Left lung (tissue), 10 donors: ENCODE data around the gene TGM6. TPM values are rescaled to one million over a fixed set of nuclear protein-coding genes. Genes with fewer than 3 reads are reported as not detected.

Experiments
- ATAC-seq: fragments of 200-7000 bp; cut with Tn5 transposase; one replicate; pipeline ENCODE4 v1.9.1; 2020; ENCODE audit warnings: moderate library complexity
- DNase-seq, 4 donors: peaks; one replicate each; pipeline ENCODE4 v3.0.0-alpha.2; 2013 to 2020
- H3K27ac ChIP-seq, 2 donors: fragments of 200-600 bp; sonication (generic) in 1 of 2; one replicate each; pipeline versions ENCODE4 v1.5.0 to v1.8.0; 2020 to 2021
- H3K27me3 ChIP-seq, 2 donors: fragments of 200-600 bp; sonication (generic) in 1 of 2; one replicate each; pipeline versions ENCODE4 v1.5.0 to v1.8.0; 2020 to 2021
- H3K36me3 ChIP-seq, 2 donors: fragments of 200-600 bp; sonication (generic) in 1 of 2; one replicate each; pipeline versions ENCODE4 v1.5.0 to v1.8.0; 2020 to 2021
- H3K4me1 ChIP-seq, 2 donors: fragments of 200-600 bp; one replicate each; pipeline ENCODE4 v1.8.0; 2021
- H3K4me3 ChIP-seq, 2 donors: fragments of 200-600 bp; sonication (generic) in 1 of 2; one replicate each; pipeline versions ENCODE4 v1.5.0 to v1.8.0; 2020 to 2021; ENCODE audit warnings: mild to moderate bottlenecking in 1 of 2
- H3K9me3 ChIP-seq, 2 donors: fragments of 200-600 bp; sonication (generic) in 1 of 2; one replicate each; pipeline versions ENCODE4 v1.5.0 to v1.8.0; 2020 to 2021
- CTCF ChIP-seq, 2 donors: fragments of 200-600 bp; sonication (generic) in 1 of 2; IDR thresholded peaks; one replicate each; pipeline versions ENCODE4 v1.5.0 to v1.8.0; 2021; ENCODE audit warnings: antibody characterized with exemption in 2 of 2
- intact Hi-C, 2 donors: fragments of 100-400 bp; cut with DNase I; formaldehyde crosslinking; loops; one replicate each; pipeline versions ENCODE4 v1.11.2 to v1.14.2; 2022
- polyA plus RNA-seq, 6 donors: library from polyadenylated mRNA; unstranded; fragments of 120-200 nt; gene quantifications; one replicate each; pipeline ENCODE4 v1.2.1, GENCODE V29; 2013; ENCODE audit not compliant: insufficient read length in 6 of 6
- total RNA-seq, 2 donors: library from RNA; stranded (reverse); fragmentation: NEBNext Ultra II Directional; extraction: Animal tissue kit (Norgen Biotek cat#: 25700); gene quantifications; one replicate each; pipeline ENCODE4 v1.2.1, GENCODE V29; 2021
- donor health status: DM: no; HTN: yes; CAD: no.
- donor health status: DM: no; HTN: no; CAD: no.

The TGM6 gene
- total and polyA plus RNA-seq, 8 donors = not detected

- Histone ChIP-seq H3K27ac (no peak overlapping the region), H3K36me3 (peaks cover 7 to 93% of the 10 kb centered on the region in 2 donors), H3K9me3 (no peaks in the 10 kb centered on the region), H3K27me3 (no peaks in the 10 kb centered on the region), H3K4me1 (peaks cover 0 to 4% of the 10 kb centered on the region in 2 donors), H3K4me3 (no peak overlapping the region)
- ATAC-seq (no peak), DNase-seq (no peak)
- intact Hi-C loops = no loop called here
- TF ChIP-seq CTCF (IDR thresholded peaks at IDR 0.05) = no peak
Observed at GRCh38 chr20:2462484-2462883, 81.8 kb downstream of the TGM6 start.

DNA sequence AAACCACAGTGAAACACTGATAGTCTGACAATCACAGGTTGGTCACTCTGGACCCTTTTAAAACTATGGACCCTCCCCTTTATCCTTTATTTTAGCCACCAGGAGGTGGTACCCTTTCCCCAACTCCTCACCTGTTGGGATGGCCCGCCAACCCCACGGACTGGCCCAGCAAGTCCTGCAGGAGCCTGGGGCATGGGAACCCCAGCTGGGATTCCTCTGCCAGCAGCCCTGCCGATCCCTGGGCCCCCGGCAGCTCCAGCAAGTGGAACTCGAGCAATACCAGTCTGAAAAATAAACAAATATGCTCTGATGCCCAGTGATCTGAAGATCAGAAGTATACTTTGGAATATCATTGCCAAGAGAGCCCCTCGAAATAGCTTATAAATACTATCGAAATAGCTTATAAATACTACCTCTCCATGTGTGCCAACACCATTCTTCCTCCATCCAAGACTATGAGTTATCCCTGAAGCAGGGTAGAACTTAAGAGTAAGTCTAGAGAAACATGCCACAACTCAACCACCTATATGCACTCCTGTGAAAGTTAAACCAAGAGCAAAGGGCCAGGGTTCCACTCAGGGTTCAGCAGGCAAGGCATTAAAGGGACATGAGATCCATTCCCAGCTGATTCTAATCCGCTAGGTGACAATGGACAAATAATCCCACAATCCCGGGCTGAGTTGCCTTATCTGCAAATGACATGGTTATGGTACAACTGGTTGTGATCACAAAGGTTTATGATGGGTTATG, 83.1 kb downstream of the TGM6 start:
- Histone ChIP-seq H3K27me3 (no peaks in the 10 kb centered on the region), H3K4me3 (no peak overlapping the region), H3K9me3 (no peaks in the 10 kb centered on the region), H3K4me1 (peaks cover 4 to 15% of the 10 kb centered on the region in 2 donors), H3K27ac (no peak overlapping the region), H3K36me3 (peaks cover 7 to 91% of the 10 kb centered on the region in 2 donors)
- no peak for ATAC-seq
- no peak for TF ChIP-seq CTCF (IDR thresholded peaks at IDR 0.05)
- intact Hi-C loops = no loop called here
- DNase-seq = no peak

- intact Hi-C loops = no loop called here
- no peak for DNase-seq
- peaks cover 10 to 26% of the 10 kb centered on the region in 2 donors for H3K4me1 ChIP-seq
- peaks cover 7 to 78% of the 10 kb centered on the region in 2 donors for H3K36me3 ChIP-seq
- no peaks in the 10 kb centered on the region for H3K9me3 ChIP-seq
- H3K4me3 ChIP-seq = no peak overlapping the region
- H3K27ac ChIP-seq = no peak overlapping the region
- TF ChIP-seq CTCF (IDR thresholded peaks at IDR 0.05) = no peak
- H3K27me3 ChIP-seq = no peaks in the 10 kb centered on the region
- no peak for ATAC-seq
Observed at GRCh38 chr20:2465100-2465499, 84.4 kb downstream of the TGM6 start.

DNA sequence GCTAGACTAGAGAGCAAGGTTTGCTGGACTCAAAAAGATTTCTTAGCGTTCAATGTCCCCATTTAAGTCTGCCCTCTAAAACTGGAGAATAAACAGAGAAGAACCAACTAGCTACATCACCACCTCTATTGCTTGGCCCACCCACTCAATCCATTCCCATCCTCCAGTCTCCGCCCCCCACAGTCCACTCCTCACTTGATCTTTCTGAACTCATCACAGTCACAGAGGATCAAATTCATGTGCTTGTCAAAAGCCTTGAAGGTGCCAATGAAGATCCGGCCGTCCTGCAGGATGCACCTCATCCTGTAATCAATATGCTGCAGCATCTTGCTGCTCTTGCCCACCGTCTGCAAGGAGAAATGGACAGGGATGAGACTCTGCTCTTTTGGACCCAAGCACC, 86.7 kb downstream of the TGM6 start:
- DNase-seq (no peak), ATAC-seq (no peak)
- intact Hi-C loops = no loop called here
- peaks cover 10 to 33% of the 10 kb centered on the region in 2 donors for H3K4me1 ChIP-seq
- no peaks in the 10 kb centered on the region for H3K27me3 ChIP-seq
- H3K36me3 ChIP-seq = peaks cover 7 to 55% of the 10 kb centered on the region in 2 donors
- no peak overlapping the region for H3K27ac ChIP-seq
- H3K4me3 ChIP-seq = no peak overlapping the region
- no peaks in the 10 kb centered on the region for H3K9me3 ChIP-seq
- TF ChIP-seq CTCF (IDR thresholded peaks at IDR 0.05) = no peak

- intact Hi-C loops = no loop called here
- no peak for DNase-seq
- no peak overlapping the region for H3K27ac ChIP-seq
- H3K27me3 ChIP-seq = no peaks in the 10 kb centered on the region
- H3K36me3 ChIP-seq = peaks cover 6 to 41% of the 10 kb centered on the region in 2 donors
- no peak for TF ChIP-seq CTCF (IDR thresholded peaks at IDR 0.05)
- peak overlapping the region in 1 of 2 donors; percentile 86 for H3K4me3 ChIP-seq
- peaks cover 10 to 33% of the 10 kb centered on the region in 2 donors for H3K4me1 ChIP-seq
- no peaks in the 10 kb centered on the region for H3K9me3 ChIP-seq
- no peak for ATAC-seq
Observed at GRCh38 chr20:2468581-2469407, 88.1 kb downstream of the TGM6 start.
